Fibroblast of pulmonary artery (primary cell): Measurements from ENCODE around the gene MEAK7.
"Not testable (repeated sequence)": the region's sequence is repeated elsewhere in the genome, so short reads cannot be mapped to it uniquely, and the experiment has no call there.

Experiments used
- DNase-seq: peaks from one replicate; pipeline ENCODE4 v3.0.0-alpha.2; 2010; ENCODE audit warnings: low read depth
- H3K4me3 ChIP-seq: replicated peaks from 2 replicates; pipeline ENCODE4 v1.5.1; 2011; ENCODE audit warnings: low read depth, mild to moderate bottlenecking, control low read depth, low read length, moderate library complexity
- CTCF ChIP-seq: IDR thresholded peaks from 2 replicates; pipeline ENCODE4 v1.5.1; 2011; ENCODE audit warnings: mild to moderate bottlenecking, control low read depth, low read length, inconsistent platforms; ENCODE audit errors: missing control alignments

Gene MEAK7

GRCh38 chr16:84527532-84528269 is 23.2 kb upstream of the MEAK7 start:
- H3K4me3 ChIP-seq: no peak overlapping the region
- no peak for DNase-seq

GRCh38 chr16:84526794-84527531 is 22.5 kb upstream of the MEAK7 start:
- no peak for TF ChIP-seq CTCF
- no peak for DNase-seq
- H3K4me3 ChIP-seq: no peak overlapping the region

More at GRCh38 chr16:84527532-84528269, 23.2 kb upstream of the MEAK7 start:
- no peak for TF ChIP-seq CTCF

GRCh38 chr16:84524941-84525581 is 20.6 kb upstream of the MEAK7 start:
- not testable (repeated sequence) for DNase-seq, H3K4me3 ChIP-seq

- DNase-seq: no peak
- no peak overlapping the region for H3K4me3 ChIP-seq
- TF ChIP-seq CTCF: no peak
Measured at GRCh38 chr16:84524346-84524920, 20.0 kb upstream of the MEAK7 start.

GRCh38 chr16:84521497-84521770 is 17.0 kb upstream of the MEAK7 start:
- no peak overlapping the region for H3K4me3 ChIP-seq
- no peak for TF ChIP-seq CTCF
- DNase-seq: no peak

GRCh38 chr16:84520725-84521496 is 16.5 kb upstream of the MEAK7 start:
- DNase-seq: no peak
- no peak overlapping the region for H3K4me3 ChIP-seq
- no peak for TF ChIP-seq CTCF

- no peak for TF ChIP-seq CTCF
- no peak for DNase-seq
- no peak overlapping the region for H3K4me3 ChIP-seq
Measured at GRCh38 chr16:84519855-84520254, 15.4 kb upstream of the MEAK7 start.
